ENCODE measurements around the gene FBRSL1.

DNA sequence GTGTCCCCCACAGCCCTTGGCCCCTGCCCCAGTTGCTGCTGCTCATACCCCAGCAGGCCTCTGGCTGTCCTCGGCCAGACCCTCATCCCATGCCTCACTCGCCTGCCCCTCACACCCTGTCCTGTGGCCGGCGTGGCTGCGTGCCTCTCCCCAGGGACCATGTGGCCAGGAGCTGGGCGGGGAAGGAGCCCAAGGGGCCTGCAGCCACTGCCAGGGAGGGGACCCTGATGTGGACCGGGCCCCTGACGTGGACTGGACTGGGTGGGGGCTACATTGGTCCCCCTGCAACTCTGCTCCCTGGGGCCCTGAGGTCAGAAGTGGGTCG, 10.9 kb downstream of the FBRSL1 start:
- TF ChIP-seq, protein P1, sequence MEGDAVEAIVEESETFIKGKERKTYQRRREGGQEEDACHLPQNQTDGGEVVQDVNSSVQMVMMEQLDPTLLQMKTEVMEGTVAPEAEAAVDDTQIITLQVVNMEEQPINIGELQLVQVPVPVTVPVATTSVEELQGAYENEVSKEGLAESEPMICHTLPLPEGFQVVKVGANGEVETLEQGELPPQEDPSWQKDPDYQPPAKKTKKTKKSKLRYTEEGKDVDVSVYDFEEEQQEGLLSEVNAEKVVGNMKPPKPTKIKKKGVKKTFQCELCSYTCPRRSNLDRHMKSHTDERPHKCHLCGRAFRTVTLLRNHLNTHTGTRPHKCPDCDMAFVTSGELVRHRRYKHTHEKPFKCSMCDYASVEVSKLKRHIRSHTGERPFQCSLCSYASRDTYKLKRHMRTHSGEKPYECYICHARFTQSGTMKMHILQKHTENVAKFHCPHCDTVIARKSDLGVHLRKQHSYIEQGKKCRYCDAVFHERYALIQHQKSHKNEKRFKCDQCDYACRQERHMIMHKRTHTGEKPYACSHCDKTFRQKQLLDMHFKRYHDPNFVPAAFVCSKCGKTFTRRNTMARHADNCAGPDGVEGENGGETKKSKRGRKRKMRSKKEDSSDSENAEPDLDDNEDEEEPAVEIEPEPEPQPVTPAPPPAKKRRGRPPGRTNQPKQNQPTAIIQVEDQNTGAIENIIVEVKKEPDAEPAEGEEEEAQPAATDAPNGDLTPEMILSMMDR (IDR thresholded peaks at IDR 0.05) = no peak
- TF ChIP-seq POLR2A (IDR thresholded peaks at IDR 0.05) = no peak
- TF ChIP-seq EP300 (IDR thresholded peaks at IDR 0.05) = no peak

Data from ovary (tissue), 3 donors.